Right ventricle myocardium inferior (tissue), 1 donor: ENCODE data around the gene CCDC187. TPM values are rescaled to one million over a fixed set of nuclear protein-coding genes. Genes with fewer than 3 reads are reported as not detected.

Source experiments
- ATAC-seq: fragments of 200-7000 bp; cut with Tn5 transposase; one replicate; pipeline ENCODE4 v1.9.1; 2020; ENCODE audit warnings: mild to moderate bottlenecking, moderate library complexity
- DNase-seq: peaks from one replicate; pipeline ENCODE4 v3.0.0; 2021; ENCODE audit errors: missing footprints
- intact Hi-C: fragments of 100-400 bp; cut with DNase I; formaldehyde crosslinking; loops from one replicate; pipeline ENCODE4 v1.11.0; 2022
- total RNA-seq: library from RNA; stranded (reverse); fragmentation: NEBNext Ultra II Directional; extraction: Animal tissue kit (Norgen Biotek cat#: 25700); gene quantifications from one replicate; pipeline ENCODE4 v1.2.1, GENCODE V29; 2021
- donor health status: DM: no; HTN: yes; CAD: no; lungs with severe emphysema.

The CCDC187 gene
- total RNA-seq, 1 donor from 2014 or later: not detected

- ATAC-seq (peak; percentile 30), DNase-seq (no peak)
- intact Hi-C loops: no loop called here
Observed at GRCh38 chr9:136341042-136341655, 37.3 kb upstream of the CCDC187 start.

GRCh38 chr9:136340356-136341041 is 36.6 kb upstream of the CCDC187 start:
- no peak for DNase-seq
- intact Hi-C loops: no loop called here
- ATAC-seq: no peak

- ATAC-seq (no peak), DNase-seq (no peak)
- intact Hi-C loops: loop anchor here (1.0 kb wide), 2 partner anchors 23 to 60 kb away; partner anchors contain the start of genes DNLZ and SNAPC4
Observed at GRCh38 chr9:136339958-136340310, 36.0 kb upstream of the CCDC187 start.

GRCh38 chr9:136339173-136339957 is 35.5 kb upstream of the CCDC187 start:
- intact Hi-C loops: loop anchor here (1.0 kb wide), 2 partner anchors 24 to 61 kb away; partner anchors contain the start of genes DNLZ and SNAPC4
- ATAC-seq (no peak), DNase-seq (peak; percentile 90)

GRCh38 chr9:136338511-136338910 is 34.6 kb upstream of the CCDC187 start:
- intact Hi-C loops: no loop called here
- no peak for ATAC-seq
- no peak for DNase-seq

- DNase-seq (no peak), ATAC-seq (no peak)
- intact Hi-C loops: no loop called here
Observed at GRCh38 chr9:136337416-136338395, 33.8 kb upstream of the CCDC187 start.

GRCh38 chr9:136336881-136337280 is 33.0 kb upstream of the CCDC187 start:
- no peak for ATAC-seq
- intact Hi-C loops: no loop called here
- no peak for DNase-seq

- peak; percentile 26 for ATAC-seq
- DNase-seq: no peak
- intact Hi-C loops: no loop called here
Observed at GRCh38 chr9:136336156-136336870, 32.4 kb upstream of the CCDC187 start.

GRCh38 chr9:136335296-136336155 is 31.6 kb upstream of the CCDC187 start:
- no peak for DNase-seq
- ATAC-seq: peak; percentile 2
- intact Hi-C loops: no loop called here

GRCh38 chr9:136334541-136334940 is 30.6 kb upstream of the CCDC187 start:
- ATAC-seq (no peak), DNase-seq (no peak)
- intact Hi-C loops: no loop called here

- intact Hi-C loops: no loop called here
- DNase-seq (no peak), ATAC-seq (no peak)
Observed at GRCh38 chr9:136333486-136333885, 29.6 kb upstream of the CCDC187 start.

GRCh38 chr9:136333045-136333444 is 29.2 kb upstream of the CCDC187 start:
- DNase-seq (no peak), ATAC-seq (no peak)
- intact Hi-C loops: no loop called here

- no peak for DNase-seq
- intact Hi-C loops: no loop called here
- no peak for ATAC-seq
Observed at GRCh38 chr9:136332482-136332983, 28.6 kb upstream of the CCDC187 start.

- intact Hi-C loops: no loop called here
- DNase-seq (no peak), ATAC-seq (no peak)
Observed at GRCh38 chr9:136331556-136332481, 27.9 kb upstream of the CCDC187 start.

GRCh38 chr9:136331030-136331429 is 27.1 kb upstream of the CCDC187 start:
- DNase-seq (no peak), ATAC-seq (no peak)
- intact Hi-C loops: no loop called here

GRCh38 chr9:136330406-136330990 is 26.6 kb upstream of the CCDC187 start:
- intact Hi-C loops: no loop called here
- DNase-seq (no peak), ATAC-seq (no peak)
